TTC549 (cell line): ENCODE data around the gene MYO7B.

ENCODE experiments used
- FAIRE-seq: peaks from 2 replicates; lab custom pipeline; 2012; peaks lifted over from hg19 to GRCh38; lab: Jason Lieb, UNC

MYO7B gene

GRCh38 chr2:127664065-127664894, 128.8 kb downstream of the MYO7B start:
- FAIRE-seq = no peak

- FAIRE-seq = no peak
Observed at GRCh38 chr2:127664895-127665225, 129.4 kb downstream of the MYO7B start.

GRCh38 chr2:127665267-127665893, 129.9 kb downstream of the MYO7B start:
- FAIRE-seq = no peak

DNA sequence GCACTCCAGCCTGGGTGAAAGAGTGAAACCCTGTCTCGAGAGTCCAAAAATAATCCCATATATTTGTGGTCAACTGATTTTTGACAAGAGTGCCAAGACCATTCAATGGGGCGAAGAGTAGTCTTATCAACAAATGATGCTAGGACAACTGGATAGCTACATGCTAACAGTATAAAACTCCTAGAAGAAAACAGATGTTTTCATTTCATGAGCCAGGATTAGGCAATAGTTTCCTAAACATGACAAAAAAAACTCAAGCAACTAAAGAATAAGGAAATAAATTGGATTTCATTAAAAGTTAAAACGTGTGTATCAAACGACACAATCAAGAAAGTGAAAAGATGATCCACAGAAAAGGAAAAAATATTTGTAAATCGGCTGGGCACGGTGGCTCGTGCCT, 133.6 kb downstream of the MYO7B start:
- FAIRE-seq = no peak

GRCh38 chr2:127670055-127670956, 134.8 kb downstream of the MYO7B start:
- no peak for FAIRE-seq

DNA sequence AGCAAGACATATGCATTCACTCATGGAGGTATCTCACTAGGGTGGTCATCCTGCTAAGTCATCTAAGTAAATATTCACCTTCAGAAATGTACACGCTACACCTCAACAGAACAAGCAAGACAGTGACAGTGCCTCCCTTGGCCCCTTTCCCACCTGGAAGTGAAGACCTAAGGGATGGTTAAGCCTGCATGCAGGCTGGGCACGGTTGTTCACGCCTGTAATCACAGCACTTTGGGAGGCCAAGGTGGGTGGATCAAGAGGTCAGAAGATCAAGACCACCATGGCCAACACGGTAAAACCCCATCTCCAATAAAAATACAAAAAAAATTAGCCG, 135.4 kb downstream of the MYO7B start:
- no peak for FAIRE-seq

- FAIRE-seq = no peak
Observed at GRCh38 chr2:127671557-127672302, 136.2 kb downstream of the MYO7B start.

DNA sequence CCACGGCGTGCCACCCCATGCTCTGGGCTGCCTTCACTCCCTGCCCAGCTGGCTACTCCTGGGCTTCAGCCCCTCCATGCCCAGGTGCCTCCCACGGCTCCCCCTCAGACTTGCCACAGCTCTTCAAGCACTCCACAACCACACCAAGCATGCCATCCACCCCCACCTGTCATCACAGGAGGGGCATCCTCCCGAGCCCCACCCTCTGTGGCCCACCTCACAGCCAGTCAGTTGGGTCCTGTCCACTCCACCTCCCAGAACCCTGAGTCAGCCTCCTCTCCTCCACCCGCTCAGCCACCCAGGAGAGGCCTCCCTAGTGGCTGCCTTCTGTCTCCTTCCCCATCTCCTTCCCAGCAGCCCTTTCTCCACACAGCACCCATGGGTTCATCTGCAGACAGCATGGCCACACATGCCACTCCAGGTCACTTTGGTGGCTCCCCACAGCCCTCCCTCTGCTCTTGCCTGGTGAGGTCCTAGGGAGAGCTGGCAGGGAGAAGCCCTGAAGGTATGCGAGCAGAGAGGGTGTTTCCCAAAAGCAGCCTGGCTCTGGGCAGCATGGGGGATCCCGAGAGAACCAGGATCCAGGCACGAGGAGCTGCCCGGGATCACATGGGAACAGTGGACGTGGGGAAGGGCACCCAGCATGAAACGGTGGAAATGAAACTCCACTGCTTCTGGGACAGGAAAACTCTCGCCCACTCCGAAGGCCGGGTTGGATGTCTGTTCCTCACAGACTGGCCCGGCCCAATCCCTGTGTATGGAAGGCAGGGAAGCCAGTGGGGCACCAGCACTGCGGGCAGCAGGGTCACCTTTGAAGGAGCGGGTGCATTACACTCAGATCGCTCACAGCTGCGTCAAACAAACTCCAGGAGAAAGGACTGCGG, 137.1 kb downstream of the MYO7B start:
- FAIRE-seq = no peak

GRCh38 chr2:127673291-127674069, 138.0 kb downstream of the MYO7B start:
- no peak for FAIRE-seq

DNA sequence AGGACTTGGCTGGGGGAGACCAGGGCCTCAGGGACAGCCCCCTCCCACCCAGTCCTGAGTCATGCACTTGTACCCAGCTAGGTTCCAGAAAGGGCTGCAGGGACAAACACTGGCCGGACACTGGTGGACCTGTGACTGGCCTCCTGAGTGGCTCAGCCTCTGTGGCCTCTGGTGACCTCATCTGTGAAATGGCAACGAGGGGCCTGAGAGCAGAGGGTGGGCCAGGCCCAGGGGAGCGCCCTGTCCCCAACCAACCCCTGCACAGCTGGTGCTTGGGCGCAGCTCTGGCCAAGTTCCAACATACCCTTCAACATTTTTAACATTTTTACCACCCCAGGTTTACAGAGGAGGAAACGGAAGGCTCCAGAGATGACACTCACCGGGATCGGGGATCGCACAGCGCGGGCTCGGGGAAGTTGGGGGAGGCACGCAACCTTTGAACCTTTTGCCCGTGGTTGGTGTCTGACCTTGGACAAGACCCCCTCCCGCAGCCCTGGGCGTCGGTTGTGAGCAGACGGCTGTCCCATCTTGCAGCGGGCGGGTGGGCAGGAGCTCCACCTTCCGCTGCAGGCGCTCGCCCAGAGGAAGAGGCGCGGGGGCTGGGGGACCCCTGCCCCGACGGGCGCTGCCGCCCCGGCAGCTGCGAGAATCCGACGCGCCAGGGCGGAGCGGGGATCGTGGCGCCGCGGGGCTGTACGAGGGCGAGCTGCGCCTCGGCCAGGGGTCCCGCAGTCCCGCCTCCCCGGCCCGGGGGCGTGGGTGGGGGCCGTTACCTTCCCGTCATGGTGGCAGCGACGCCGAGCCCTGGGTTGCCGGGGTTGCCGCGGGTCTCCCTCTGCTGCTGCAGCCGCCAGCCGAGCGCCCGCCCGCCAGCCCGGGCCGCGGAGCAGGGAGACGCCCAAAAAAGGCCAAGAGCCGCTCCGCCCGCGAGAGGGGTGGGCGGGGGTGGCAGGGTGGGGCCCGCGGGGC, 139.0 kb downstream of the MYO7B start:
- FAIRE-seq = no peak

DNA sequence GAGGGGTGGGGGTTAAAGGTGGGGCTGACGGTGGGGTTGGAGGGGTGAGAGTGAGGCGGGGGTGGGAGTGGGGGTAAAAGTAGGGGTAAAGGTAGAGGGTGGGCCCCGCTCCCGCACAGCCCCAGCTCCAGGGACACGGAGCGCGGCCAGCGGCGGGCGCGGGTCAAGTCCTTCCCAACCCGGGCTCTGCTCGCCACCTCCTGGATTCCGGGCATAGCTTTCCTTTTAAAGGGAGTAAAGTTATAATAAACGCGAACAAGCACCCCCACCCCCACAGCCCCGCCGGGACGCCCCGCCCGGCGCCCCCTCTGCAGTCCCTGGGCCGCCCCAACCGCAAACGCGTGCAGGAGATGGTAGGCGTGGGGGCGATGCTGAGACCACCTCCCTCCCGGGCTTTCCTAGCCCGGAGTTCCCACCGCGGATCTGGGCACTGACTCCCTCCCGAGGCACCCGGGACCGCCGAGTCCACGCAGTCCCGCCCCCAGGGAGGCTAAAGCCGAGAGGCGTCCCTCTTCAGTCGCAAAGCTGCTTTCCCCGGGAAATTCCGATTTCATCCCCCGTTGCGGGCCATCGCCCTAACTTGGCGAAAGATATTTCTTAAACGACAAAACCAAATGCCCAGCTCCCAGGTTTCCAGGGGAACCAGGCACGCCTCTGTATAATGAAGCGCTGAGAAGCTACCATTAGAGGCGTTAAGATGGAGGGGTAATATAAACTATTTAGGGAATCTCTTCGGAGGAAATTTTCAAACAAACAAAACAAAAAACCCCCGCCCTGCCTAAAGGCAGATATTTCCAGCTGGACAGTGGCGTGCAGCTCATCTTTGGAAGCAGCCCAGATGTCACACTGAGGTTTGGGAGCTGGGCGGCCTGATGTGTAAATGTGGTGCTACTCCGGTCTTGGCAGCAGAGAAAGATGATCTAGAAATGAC, 140.1 kb downstream of the MYO7B start, which contains the start of gene LIMS2:
LIMS2 (minus strand) TSS at position 200 of the 931 bp plus-strand sequence. CDS start 506 bp downstream, outside the sequence.
- FAIRE-seq = no peak

DNA sequence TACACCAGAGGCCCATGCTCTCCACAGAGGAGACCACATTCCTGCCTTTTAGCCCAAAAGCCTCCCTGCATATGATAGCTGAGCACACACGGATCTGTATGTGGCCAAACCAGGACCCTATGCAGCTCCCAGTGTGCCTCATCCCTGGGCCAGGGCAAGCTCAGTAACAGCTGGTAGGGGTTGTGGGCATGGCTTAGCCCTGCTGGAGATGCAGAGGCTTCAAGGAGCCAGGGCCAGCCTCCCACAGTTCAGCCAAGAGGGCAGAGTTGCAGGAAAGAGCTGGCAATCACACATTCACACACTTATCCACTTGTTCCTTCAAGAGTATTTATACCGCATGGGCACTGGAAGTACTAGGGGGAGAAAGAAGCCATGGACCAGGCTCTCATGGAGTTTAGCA, 141.4 kb downstream of the MYO7B start:
- FAIRE-seq = no peak

GRCh38 chr2:127678531-127678930, 143.0 kb downstream of the MYO7B start:
- FAIRE-seq = no peak

GRCh38 chr2:127678991-127679390, 143.5 kb downstream of the MYO7B start:
- FAIRE-seq = no peak

DNA sequence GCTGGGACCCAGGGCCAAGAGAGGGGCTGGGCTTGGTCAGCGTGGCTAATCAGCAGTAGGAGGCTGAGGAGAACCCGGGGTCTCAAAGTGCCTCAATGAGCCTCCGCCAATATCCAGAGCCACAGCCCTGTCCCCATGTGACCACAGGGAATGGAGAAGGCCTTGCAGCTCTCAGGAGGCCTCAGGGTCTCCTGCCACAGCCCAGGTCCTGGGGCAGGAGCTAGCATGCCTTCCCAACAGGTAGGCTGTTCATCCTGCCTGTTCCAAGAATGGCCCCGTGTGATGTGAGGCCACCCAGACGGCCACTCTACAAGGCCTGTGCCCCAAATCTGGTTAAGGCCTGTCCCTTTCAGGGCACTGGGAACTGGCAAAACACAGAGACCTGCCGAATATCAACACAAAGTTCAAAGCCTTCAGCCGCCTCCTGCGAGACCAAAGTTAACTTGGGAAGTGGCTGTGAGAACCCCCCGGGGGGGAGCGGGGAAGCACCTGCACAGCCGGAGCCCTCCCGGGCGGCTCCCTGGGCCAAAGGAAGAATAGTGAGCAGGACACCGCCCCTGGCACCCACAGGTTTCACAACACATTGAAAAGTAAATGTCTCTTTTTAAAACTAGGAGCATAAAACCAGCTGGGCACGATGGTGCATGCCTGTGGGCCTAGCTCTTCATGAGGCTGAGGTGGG, 144.3 kb downstream of the MYO7B start:
- FAIRE-seq = no peak

DNA sequence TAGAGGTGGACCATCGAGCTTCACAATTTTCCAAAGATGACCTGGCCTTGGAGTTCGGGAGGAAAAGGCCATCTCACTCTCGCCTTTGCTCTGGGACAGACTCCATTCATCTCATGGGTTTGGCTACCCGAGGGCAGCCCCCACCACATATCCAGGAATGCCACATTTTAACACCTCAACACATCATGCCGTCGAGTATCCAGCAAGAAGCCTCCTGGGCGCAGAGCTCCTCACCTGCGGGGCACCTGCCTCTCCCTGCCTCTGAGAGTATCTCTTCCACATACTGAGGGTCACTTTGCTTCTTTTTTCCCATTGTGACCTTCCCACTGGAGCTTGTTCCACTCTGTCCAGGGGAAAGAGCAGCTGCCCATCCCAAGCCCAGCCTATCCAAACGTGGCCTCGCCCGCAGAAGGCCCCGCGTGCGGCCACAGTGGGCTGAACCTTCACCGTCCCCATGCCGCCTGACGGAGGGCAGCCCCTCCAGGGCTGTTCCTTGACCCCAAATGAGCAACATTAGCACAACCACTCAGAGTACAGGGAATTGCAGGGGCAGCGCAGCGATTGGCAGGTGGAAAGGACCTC, 145.3 kb downstream of the MYO7B start:
- FAIRE-seq = no peak

- no peak for FAIRE-seq
Observed at GRCh38 chr2:127681288-127681804, 145.9 kb downstream of the MYO7B start.
